Measurements from ENCODE around the gene BCL11A. TPM values are rescaled to one million over a fixed set of nuclear protein-coding genes. Genes with fewer than 3 reads are reported as not detected.

The BCL11A gene
- total RNA-seq, 1 donor from 2014 or later, result 29.8 TPM

- Mint-ChIP-seq H3K4me3 (ENCODE audit: unreplicated experiment) (peak overlapping the region; percentile 91), H3K36me3 (ENCODE audit: low read depth, unreplicated experiment) (peaks cover 9% of the 10 kb centered on the region), H3K4me1 (ENCODE audit: low read depth, unreplicated experiment) (peaks cover 31% of the 10 kb centered on the region), H3K27ac (ENCODE audit: unreplicated experiment) (peak overlapping the region; percentile 72), H3K27me3 (ENCODE audit: low read depth, unreplicated experiment) (no peaks in the 10 kb centered on the region), H3K9me3 (ENCODE audit: unreplicated experiment) (no peaks in the 10 kb centered on the region)
- Histone ChIP-seq H3K9me3 (ENCODE audit: insufficient read depth, low read depth, low read length) (no peaks in the 10 kb centered on the region), H3K36me3 (ENCODE audit: insufficient read depth, low read length) (peaks cover 5% of the 10 kb centered on the region), H3K4me3 (ENCODE audit: insufficient read depth, low read depth, low read length) (peak overlapping the region; percentile 83), H3K27me3 (ENCODE audit: insufficient read depth, low read length) (no peaks in the 10 kb centered on the region), H3K9ac (ENCODE audit: low read length) (peak overlapping the region; percentile 86), H3K27ac (ENCODE audit: low read depth, low read length) (peak overlapping the region; percentile 65), H3K79me2 (ENCODE audit: insufficient read depth, low read length) (peaks cover 64% of the 10 kb centered on the region), H4K20me1 (ENCODE audit: insufficient read depth, low read length) (peaks cover 10% of the 10 kb centered on the region), H3K4me1 (ENCODE audit: insufficient read depth, low read length) (no peaks in the 10 kb centered on the region), H3K4me2 (ENCODE audit: low read length) (peak overlapping the region; percentile 99), H2AFZ (ENCODE audit: low read depth, low read length) (peak overlapping the region; percentile 90)
- no peak for TF ChIP-seq CTCF (IDR thresholded peaks at IDR 0.05; ENCODE audit: insufficient read depth, low read depth, low read length)
- TF ChIP-seq EZH2 (IDR thresholded peaks at IDR 0.05; ENCODE audit: insufficient read depth, low read length), result no peak
- no peak for FAIRE-seq
- DNase-seq (ENCODE audit: low read depth), result no peak
Measured at GRCh38 chr2:60549238-60549927, 4.1 kb downstream of the BCL11A start.

DNA sequence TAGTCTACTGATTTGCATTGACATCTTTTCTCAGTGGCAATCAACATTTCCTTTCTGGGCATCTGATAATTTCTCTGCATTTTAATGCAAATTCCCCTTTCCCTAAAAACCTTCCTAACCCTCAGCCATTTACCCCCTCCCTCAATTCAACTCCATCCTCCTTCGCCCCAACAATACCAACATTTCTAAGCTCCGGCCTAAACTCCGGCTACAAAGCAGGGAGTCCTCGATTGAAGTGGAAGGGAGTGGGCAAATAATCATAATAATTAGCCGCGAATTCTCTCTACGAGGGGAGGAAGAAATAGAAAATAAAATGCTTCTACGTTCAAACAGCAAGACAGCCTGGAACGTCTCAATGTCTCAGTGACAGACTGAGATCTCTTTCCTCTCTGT lies 4.6 kb downstream of the BCL11A start:
- no peak for DNase-seq (ENCODE audit: low read depth)
- peak overlapping the region; percentile 99 for H3K4me2 ChIP-seq (ENCODE audit: low read length)
- TF ChIP-seq EZH2 (IDR thresholded peaks at IDR 0.05; ENCODE audit: insufficient read depth, low read length), result no peak
- no peaks in the 10 kb centered on the region for H3K4me1 ChIP-seq (ENCODE audit: insufficient read depth, low read length)
- peaks cover 64% of the 10 kb centered on the region for H3K79me2 ChIP-seq (ENCODE audit: insufficient read depth, low read length)
- H3K36me3 ChIP-seq (ENCODE audit: insufficient read depth, low read length), result peaks cover 8% of the 10 kb centered on the region
- peaks cover 31% of the 10 kb centered on the region for H3K4me1 Mint-ChIP-seq (ENCODE audit: low read depth, unreplicated experiment)
- peak overlapping the region; percentile 90 for H2AFZ ChIP-seq (ENCODE audit: low read depth, low read length)
- H3K36me3 Mint-ChIP-seq (ENCODE audit: low read depth, unreplicated experiment), result peaks cover 9% of the 10 kb centered on the region
- no peaks in the 10 kb centered on the region for H3K9me3 ChIP-seq (ENCODE audit: insufficient read depth, low read depth, low read length)
- peak overlapping the region; percentile 91 for H3K4me3 Mint-ChIP-seq (ENCODE audit: unreplicated experiment)
- no peaks in the 10 kb centered on the region for H3K27me3 Mint-ChIP-seq (ENCODE audit: low read depth, unreplicated experiment)
- H3K27ac Mint-ChIP-seq (ENCODE audit: unreplicated experiment), result peak overlapping the region; percentile 23
- peaks cover 10% of the 10 kb centered on the region for H4K20me1 ChIP-seq (ENCODE audit: insufficient read depth, low read length)
- FAIRE-seq, result no peak
- peak overlapping the region; percentile 65 for H3K27ac ChIP-seq (ENCODE audit: low read depth, low read length)
- no peaks in the 10 kb centered on the region for H3K27me3 ChIP-seq (ENCODE audit: insufficient read depth, low read length)
- H3K4me3 ChIP-seq (ENCODE audit: insufficient read depth, low read depth, low read length), result peak overlapping the region; percentile 83
- H3K9me3 Mint-ChIP-seq (ENCODE audit: unreplicated experiment), result no peaks in the 10 kb centered on the region
- H3K9ac ChIP-seq (ENCODE audit: low read length), result peak overlapping the region; percentile 86

- no peaks in the 10 kb centered on the region for H3K27me3 ChIP-seq (ENCODE audit: insufficient read depth, low read length)
- H3K4me3 Mint-ChIP-seq (ENCODE audit: unreplicated experiment), result peak overlapping the region; percentile 91
- H3K4me3 ChIP-seq (ENCODE audit: insufficient read depth, low read depth, low read length), result no peak overlapping the region
- H3K27me3 Mint-ChIP-seq (ENCODE audit: low read depth, unreplicated experiment), result no peaks in the 10 kb centered on the region
- no peaks in the 10 kb centered on the region for H3K4me1 ChIP-seq (ENCODE audit: insufficient read depth, low read length)
- FAIRE-seq (no peak), DNase-seq (ENCODE audit: low read depth) (no peak)
- no peak overlapping the region for H3K27ac ChIP-seq (ENCODE audit: low read depth, low read length)
- H3K36me3 Mint-ChIP-seq (ENCODE audit: low read depth, unreplicated experiment), result peaks cover 9% of the 10 kb centered on the region
- TF ChIP-seq EZH2 (IDR thresholded peaks at IDR 0.05; ENCODE audit: insufficient read depth, low read length), result no peak
- no peak for TF ChIP-seq CTCF (IDR thresholded peaks at IDR 0.05; ENCODE audit: insufficient read depth, low read depth, low read length)
- H3K79me2 ChIP-seq (ENCODE audit: insufficient read depth, low read length), result peaks cover 64% of the 10 kb centered on the region
- peaks cover 8% of the 10 kb centered on the region for H3K36me3 ChIP-seq (ENCODE audit: insufficient read depth, low read length)
- no peak overlapping the region for H2AFZ ChIP-seq (ENCODE audit: low read depth, low read length)
- H3K4me1 Mint-ChIP-seq (ENCODE audit: low read depth, unreplicated experiment), result peaks cover 31% of the 10 kb centered on the region
- H3K4me2 ChIP-seq (ENCODE audit: low read length), result peak overlapping the region; percentile 99
- peaks cover 10% of the 10 kb centered on the region for H4K20me1 ChIP-seq (ENCODE audit: insufficient read depth, low read length)
- no peaks in the 10 kb centered on the region for H3K9me3 Mint-ChIP-seq (ENCODE audit: unreplicated experiment)
- H3K27ac Mint-ChIP-seq (ENCODE audit: unreplicated experiment), result no peak overlapping the region
- H3K9ac ChIP-seq (ENCODE audit: low read length), result no peak overlapping the region
- no peaks in the 10 kb centered on the region for H3K9me3 ChIP-seq (ENCODE audit: insufficient read depth, low read depth, low read length)
Measured at GRCh38 chr2:60548311-60548710, 5.1 kb downstream of the BCL11A start.
